NCI-H526 (cell line): ENCODE data around the gene MICALL2.

Experiments used
- DNase-seq, 2 experiments: peaks; one replicate each; lab custom pipeline; 2025; lab: John Stamatoyannopoulos, UW

The MICALL2 gene

DNA sequence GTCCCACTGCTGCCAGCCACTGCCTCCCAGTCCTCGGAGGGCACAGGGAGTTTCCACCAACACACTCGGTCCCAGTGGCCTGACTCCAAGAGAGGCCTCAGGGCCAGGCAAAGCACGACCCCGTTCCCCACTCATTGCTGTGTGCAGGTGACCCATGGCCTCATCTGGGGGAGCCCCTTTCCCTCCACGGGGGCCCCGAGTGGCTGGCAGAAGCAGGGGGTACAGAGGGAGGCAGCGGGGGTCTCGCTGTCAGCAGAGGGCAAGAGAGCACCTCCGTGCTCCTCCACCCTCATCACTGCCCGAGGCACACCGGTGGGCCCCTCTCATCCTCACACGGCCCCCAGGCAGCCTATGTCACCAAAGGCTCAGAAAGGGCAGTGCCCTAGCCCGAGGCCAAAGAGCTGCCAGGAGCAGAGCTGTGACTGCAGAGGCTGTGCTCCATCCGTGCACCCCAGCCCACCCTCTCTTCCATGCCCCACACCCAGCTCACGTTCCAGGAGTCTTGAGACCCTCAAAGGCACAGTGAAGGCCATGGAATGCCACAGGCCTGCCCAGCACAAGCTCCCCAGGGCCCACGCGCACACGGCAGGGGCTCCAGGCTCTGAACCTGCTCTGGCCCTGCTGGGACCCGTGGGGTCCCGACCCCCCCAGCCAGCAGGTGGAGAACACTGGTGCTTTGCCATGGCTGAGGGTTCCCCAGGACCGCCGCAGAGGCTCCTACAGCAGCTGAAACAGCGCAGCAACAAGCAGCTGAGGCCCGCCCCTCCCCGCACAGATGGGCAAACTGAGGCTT lies 25.9 kb downstream of the MICALL2 start:
- no peak for DNase-seq

DNA sequence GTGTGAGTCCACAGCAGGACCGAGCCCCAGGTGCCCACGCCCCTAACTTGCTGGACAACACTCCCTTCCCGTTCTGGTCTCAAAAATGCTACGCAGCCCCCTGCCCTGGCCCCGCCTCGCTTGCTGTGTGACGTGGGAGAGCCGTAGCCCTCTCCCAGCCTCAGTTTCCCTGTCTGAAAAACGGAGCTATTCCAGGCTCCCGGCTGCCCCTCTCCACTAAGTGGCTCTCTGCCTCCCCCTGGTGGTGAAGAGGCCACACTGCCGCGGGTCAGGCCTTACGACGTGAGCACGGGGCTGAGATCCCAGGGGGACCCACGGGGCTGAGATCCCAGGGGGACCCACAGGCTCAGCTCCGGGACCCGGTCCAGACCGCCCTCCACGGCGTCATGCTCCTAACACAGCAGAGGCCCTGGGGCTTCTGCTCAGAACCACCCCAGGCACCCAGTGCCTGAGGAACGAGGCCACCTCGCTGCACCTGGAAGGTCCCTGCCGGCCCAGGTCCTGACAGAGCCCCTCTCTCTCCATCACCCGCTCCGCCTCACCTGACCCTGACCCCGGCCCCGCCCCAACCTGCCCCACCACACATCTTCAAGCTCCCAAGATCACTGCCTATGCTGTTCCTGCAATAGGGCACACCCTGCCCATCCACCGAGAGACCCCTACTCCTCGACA lies 26.7 kb downstream of the MICALL2 start:
- DNase-seq = peak in 1 of 2 experiments; percentile 71

DNA sequence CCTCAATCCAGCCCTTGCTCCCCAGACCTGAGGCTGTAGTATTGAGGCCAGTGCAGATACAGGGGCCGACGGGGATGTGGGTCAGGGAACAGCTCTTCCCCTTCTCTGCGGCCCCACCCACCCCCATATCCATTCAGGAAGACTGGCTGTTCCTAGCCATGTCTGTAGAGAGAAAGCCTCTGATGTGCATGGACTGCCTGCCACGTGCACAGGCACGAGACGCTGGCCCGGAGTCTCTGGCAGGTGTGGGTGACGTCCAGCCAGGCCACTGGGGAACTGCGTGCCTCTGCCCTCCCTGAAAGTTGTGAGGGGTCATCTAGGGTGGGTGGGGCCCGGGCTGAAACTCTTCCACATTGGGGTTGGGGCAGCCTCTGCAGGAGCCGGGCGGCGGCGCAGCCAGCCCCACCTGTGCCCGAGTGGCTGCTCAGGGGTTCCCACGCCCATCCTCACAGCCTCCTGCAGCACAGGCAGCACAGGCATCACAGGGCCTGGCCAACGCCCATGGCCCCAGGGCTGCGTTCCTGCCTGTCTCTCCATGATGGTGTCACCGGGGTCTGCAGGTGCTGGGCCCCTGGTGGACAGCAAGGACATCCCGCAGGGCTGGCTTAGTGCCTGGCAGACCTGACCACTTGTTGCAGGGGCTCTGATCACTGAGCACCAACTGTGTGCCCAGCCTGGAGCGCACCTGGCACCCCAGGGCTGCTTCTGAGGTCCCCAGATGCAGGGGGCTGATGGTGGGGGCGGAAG lies 27.5 kb downstream of the MICALL2 start:
- DNase-seq = peak in 1 of 2 experiments; percentile 46

DNA sequence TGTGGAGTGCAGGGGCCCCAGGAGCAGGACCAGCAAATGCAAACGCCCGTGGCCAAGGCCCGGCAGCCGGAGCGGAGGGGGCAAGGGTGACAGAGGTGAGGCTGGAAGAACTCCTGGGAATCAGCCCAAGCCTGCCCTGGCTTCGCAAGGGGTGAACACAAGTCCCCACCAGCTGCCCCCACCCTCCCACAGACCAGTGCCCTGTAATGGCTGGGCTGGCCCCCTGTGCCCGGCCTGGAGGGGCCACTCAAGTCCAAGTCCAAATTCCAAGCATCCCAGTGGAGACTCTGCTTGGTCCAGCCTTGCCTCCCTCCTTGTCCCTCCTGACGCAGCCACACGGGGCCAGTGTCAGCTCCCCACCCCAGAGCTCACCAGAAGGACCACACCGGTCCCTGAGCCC lies 28.0 kb downstream of the MICALL2 start:
- DNase-seq = no peak

DNA sequence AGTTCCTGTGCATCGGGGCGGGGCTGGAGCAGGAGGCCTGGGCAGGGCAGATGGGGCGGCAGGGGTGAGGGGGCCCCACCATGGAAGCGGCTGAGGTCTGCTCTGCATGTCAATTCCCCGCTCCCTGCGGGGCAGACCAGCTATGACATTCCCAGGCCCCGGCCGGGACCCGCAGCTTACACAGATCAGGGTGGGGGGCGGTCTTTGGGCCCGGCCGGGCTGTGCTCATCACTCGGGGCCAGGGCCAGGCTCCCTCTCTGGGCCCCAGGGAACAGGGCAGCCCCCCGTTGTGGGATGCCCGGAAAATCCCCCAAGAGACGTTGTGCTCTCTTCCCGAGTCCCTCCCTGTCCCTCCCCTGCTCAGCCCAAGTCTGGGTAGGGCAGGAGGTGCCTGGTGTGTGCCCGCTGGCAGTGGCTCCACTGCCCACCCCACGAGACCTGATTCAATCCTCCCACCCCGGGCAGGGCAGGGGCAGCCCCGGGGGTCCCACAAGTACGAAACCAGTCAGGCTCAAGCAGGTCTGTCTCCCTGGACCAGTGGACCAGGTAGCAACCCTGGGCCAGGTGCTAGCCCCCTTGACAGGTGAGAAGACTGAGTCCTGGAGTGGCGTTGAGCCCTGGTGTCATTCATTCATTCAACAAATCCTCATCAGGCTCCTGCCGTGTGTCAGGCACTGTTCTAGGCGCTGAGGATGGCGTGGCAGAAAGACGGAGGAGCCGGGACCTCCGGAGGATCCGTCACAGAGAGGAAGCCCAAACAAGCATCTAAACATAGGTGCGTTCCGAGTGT lies 29.0 kb downstream of the MICALL2 start:
- DNase-seq = no peak

DNA sequence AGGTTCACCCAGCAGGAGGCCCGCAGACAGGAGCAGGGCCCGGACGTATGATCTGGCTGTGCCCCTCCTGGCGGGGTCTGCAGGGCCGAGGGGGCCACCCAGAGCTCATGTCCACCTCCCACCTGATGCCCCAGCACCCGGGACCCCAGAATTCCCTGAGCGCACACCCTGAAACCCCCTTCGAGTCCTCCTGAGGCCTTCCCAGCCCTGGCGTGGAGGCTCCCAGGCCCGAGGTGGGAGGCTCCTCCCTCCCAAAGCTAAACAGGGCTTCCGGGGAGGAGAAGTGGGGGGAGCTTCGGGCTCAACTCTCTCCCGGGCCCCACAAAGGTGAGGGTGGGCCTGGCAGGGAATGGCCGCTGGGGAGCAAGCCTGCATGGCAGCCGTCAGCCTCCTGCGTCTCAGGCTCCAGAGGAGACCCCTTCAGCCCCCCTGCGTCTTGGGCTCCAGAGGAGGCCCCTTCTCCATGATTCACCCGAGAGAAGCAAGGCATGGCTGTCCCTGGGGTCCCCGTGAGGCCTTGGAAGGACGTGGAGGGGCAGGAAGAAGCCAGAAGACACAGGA lies 30.2 kb downstream of the MICALL2 start:
- no peak for DNase-seq

DNA sequence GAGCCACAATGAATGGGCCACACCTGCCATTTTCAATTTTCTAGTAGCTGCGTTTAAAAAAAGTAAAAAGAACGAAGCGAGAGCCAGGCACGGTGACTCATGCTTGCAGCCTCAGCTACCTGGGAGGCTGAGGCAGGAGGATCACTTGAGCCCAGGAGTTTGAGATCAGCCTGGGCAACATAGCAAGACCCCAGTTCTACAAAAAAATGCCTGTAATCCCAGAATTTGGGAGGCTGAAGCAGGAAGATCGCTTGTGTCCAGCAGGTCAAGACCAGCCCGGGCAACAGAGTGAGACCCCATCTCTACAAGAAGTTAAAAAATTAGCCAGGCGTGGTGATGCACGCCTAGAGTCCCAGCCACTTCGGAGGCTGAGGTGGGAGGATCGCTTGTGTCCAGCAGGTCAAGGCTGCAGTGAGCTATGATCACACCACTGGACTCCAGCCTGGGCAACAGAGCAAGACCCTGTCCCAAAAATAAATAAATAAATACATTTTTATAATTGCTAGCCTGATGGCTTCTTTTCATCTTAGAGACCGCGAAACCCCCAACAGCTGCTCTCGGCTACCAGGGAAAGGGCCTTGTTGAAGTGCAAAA lies 32.1 kb downstream of the MICALL2 start:
- no peak for DNase-seq

DNA sequence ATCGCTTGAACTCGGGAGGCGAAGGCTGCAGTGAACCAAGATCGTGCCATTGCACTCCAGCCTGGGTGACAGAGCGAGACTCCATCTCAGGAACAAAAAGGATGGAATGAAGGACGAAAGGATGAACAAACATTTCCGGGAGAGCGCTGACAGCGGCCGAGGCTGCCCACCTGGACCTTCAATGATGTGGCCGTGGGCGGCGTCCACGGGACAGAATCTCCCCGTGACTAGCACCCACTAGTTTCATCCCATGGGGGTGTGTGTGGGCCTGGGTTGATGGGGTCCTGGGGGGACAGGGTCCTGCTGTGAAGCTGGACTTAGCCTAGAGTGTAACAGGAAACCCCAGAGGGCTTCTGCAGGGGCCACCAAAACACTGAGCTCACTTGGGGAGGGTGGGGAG lies 32.8 kb downstream of the MICALL2 start:
- DNase-seq = no peak

DNA sequence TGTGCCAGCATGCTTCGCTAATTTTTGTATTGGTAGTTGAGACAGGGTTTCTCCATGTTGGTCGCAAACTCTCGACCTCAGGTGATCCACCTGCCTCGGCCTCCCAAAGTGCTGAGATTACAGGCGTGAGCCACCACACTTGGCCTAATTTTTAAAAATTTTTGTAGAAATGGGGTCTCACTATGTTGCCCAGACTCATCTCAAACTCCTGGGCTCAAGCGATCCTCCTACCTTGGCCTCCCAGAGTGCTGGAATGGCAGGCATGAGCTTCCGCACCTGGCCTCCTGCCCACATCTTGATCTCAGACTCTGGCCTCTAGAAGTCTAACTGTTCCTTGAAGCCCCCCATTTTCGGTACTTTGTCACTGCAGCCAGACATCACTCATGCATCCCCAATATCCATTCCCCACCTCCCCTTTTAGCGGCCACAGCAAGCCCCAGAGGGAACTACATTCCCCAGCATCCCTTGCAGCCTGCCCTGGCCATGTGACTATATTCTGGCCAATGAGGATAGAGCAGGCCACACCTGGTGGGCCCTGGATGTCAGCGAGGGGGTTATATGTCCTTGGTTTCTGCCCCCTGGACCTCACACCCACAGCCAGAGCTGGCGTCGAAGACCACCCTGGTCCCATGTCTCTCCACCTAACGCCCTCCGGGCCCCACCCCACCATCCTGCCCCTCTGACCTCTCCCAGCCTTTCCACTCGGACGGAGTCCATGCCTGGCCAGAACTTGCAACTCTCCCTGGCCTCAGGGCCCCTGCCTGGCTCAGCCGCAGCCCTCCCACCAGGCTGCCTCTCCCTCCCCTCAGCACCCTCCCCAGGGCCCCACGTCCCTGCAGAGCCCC lies 33.8 kb downstream of the MICALL2 start:
- no peak for DNase-seq

DNA sequence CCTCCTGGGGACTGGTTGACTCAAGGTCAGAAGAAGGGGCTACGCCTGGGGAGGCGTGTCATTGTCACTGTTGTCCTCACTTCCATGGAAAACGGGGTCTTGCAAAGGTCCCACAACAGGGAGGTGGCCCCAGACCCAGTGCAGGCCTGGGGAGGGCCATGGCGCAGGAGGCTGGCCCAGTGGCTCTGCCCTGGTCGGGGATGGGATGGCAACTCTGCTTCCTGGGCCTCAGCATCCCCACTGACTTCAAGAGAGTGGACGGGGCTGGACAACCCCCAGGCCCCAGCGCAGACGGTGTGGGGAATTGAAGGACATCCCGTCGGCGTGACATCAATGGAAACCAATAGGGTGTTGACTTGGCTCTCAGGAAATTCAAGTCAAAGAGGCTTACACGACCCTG lies 35.2 kb downstream of the MICALL2 start:
- DNase-seq = no peak

DNA sequence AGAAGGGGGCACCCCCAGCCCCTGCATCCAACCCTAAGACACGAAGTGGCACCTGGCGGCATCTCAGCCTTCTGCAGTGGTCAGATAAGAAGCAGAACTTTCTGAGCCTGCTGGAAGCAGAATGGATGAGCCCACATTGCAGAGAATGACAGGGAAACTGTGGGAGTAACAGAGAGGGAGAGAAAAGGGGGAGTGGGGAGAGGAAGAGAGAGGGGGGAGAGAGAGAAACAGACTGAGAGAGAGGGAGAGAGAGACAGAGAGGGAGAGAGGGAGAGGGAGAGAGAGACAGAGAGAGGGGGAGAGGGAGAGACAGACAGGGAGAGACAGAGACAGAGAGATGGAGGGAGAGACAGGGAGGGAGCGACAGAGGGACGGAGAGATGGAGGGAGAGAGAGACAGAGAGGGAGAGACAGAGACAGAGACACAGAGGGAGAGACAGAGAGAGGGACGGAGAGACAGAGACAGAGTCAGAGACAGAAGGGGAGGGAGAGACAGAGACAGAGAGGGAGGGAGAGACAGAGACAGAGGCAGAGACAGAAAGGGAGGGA lies 35.9 kb downstream of the MICALL2 start:
- DNase-seq = no peak

DNA sequence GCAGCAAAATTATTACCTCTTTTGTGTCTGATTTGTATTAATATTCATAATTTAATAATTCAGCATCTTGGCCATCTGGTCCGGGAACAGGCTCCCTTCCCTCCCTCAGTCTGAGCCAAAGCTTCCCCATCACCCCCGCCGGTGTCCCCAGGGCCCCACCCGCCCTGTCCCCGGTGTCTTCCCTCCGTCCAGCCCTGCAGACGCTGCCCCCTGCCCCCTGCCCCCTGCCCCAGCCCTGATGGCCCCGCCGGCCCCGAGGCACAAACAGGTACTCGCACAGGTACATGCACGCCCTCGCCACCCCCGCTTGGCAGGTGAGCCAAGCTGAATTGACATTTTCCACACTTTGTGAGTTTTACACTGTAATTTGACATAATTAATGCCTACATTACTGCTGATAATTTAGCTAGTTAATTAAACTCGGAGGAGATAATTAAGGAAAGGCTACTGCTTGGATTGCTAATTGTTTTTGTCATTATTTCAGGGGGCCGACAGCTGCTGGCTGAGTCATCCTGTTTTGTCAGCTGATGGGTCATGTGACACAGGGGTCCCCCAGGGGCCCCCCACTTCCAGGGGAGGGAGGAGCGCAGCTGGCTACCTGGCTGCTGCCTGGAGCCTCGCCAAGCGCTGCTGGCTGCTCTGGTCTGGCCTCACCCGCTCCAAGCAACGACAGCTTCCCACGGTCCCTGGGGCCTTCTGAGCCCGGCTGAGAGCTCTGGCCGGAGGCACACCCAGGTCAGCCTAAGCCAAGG lies 36.6 kb downstream of the MICALL2 start:
- no peak for DNase-seq

DNA sequence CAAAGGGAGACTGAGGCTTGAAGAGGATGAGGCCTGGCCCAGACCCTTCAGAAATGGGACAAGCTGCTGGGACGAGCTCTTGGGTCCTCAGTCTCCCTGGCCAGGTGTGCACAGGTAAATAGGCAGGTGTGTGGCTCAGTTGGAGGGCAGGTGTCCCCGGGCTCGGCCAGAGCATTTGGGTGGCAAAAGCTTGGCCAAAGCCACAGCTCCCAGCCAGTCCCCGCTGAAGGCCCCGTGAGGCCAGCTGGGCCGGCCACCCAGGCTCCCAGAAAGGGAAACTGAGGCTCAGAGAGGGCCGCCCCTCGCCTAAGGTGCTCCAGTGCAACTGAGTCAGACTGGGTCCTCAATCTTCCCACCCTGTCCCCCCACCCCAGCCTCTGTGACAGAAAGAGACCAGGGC lies 37.3 kb downstream of the MICALL2 start:
- DNase-seq = no peak

DNA sequence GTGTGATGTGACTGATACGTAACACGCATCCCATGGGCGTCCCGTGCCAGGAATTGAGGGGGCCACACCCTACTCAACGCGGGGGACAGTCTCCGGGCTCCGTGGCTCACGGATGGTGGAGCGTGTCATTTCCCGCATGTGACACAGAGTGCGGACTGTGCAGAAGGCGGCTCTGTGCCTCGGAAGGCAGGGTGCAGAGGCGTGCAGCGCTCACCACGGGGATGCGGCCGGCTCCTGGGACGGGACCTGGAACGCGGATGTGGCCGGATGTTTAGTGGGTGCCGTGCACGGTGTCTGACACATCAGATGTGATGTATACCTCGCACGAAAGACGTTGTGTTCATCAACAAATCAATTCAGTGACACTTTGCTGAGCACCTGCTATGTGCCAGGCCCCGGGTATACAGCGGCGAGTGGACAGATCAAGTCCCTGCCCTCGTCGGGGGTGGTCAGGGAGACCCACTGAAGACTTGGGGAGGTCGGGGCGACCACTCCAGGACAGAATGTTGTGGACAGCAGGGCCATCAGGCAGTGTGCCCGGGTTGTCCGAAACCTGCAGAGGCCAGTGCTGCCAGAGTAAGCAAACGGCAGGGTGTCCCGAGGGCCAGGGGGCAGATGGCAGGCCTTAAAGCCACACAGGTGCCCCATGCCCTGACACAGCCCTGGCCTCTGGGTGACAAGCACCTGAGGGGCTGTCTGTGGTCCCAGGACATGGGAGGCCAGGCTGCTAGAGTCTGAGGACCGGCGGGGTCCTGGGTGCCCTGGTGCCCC lies 38.1 kb downstream of the MICALL2 start:
- no peak for DNase-seq

DNA sequence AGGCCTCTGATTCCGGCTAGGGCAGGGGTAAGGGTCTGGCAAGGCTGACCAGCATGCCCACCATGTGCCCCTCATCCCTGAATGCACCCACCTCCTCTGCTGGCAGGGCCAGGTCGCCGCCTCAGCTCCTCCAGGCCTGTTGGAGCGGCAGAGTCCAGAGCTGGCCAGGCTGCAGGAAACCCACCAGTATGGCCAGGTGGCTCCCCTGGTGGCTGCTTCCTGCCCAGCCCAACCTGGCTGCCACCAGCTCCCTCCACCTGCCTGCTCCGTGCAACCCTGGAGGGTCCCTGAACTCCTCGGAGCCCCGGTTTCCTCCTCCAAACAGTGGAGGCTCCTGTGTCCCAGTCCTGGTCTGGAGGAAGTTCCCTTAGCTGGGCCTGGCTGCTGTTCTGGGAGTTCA lies 39.6 kb downstream of the MICALL2 start:
- no peak for DNase-seq

DNA sequence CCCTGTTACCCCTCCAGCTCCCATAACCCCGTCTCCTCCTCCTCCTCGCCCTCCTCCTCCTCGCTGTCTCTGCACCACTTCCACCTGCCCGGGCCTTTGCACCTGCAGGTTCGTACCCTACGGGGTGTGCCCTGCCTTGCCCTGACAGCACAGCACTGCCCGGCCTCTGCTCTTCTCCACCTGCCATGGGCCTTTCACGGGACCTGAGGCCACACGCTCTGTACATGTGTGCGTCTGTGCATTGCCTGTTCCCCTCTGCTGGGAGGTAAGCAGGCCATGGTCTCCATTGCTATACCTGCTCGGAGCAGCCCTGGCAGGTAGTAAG lies 40.0 kb downstream of the MICALL2 start:
- no peak for DNase-seq

DNA sequence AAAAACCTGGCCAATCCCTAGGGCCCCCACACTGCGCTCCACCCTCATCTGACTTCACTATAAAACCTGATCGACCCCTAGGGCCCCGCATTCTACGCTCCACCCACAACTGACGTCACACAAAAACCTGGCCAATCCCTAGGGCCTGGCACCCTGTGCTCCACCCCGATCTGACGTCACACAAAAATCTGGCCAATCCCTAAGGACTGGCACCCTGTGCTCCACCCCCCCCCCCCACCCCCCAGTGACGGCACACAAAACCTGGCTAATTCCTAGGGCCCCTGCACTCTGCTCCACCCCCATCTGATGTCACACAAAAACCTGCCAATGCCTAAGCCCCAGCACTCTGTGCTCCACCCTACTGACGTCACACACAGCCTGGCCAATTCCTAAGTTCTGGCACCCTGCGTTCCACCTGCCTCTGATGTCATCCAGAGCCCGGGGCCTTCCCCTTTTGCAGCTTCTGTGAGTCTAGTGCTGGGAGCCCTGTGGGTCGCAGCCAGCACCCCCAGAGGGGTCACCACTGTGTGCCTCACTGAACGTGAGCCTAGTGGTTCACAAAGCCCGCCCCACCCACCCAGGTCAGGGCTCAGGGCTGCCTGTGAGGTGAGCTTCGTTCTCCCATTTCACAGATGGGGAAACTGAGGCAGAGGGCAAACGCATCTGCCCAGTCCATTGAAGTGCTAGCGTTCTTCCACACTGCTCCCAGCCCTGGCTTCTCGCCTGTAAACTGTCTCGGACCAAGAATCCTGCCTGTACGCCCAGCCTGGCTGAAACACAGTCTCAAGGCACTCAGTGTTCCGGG lies 40.6 kb downstream of the MICALL2 start:
- no peak for DNase-seq

DNA sequence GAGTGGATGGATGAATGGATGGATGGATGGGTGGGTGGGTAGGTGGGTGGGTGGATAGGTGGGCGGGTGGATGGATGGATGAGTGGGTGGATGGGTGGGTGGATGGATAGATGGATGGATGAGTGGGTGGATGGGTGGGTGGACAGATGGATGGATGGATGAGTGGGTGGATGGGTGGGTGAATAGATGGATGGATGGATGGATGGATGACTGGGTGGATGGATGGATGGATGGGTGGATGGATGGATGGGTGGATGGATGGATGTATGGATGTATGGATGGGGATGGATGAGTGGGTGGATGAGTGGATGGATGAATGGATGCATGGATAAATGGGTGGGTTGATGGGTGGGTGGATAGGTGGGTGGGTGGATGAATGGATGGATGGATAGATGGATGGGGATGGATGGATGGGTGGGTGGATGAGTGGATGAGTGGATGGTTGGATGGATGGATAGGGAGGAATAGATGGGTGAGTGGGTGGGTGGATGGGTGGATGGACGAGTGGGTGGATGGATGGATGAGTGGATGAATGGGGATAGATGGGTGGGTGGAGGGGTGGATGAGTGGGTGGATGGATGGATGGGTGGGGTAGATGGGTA lies 43.8 kb downstream of the MICALL2 start:
- no peak for DNase-seq
